ENCODE data around the gene CAB39L.

Gene CAB39L

DNA sequence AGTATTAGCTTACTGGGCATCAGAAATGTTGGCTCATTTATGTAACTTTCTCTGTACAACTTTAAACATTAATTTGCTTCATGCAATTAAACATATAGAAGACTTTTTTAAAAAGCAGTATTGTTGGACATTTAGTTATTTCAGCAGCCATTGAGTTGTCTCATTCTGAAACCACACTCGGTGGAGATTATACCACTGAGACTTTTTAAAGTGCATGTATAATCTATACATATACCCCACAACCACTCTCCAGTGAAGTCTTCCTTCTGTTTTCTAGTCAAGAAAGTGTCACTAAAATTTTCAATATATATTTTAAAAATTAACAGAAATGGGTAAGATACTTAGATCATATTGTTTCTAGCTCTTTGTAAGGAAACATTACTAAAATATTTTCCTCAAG, 15.7 kb upstream of the CAB39L start:
- Histone ChIP-seq H3K4me2 (ENCODE audit: low read length) (no peak overlapping the region), H3K9me3 (ENCODE audit: insufficient read depth, low read length) (no peaks in the 10 kb centered on the region), H3K9ac (ENCODE audit: low read length) (no peak overlapping the region), H3K27ac (ENCODE audit: low read length) (no peak overlapping the region), H2AFZ (ENCODE audit: low read depth, low read length) (no peak overlapping the region), H3K4me3 (ENCODE audit: low read length) (no peak overlapping the region), H3K27me3 (ENCODE audit: low read depth, low read length) (no peaks in the 10 kb centered on the region), H4K20me1 (ENCODE audit: insufficient read depth, low read length) (no peaks in the 10 kb centered on the region), H3K36me3 (replicated peaks; ENCODE audit: low read depth, low read length) (peaks cover 37% of the 10 kb centered on the region), H3K79me2 (ENCODE audit: low read length) (no peaks in the 10 kb centered on the region), H3K4me1 (ENCODE audit: low read length) (peaks cover 2% of the 10 kb centered on the region)
- TF ChIP-seq EZH2phosphoT487 (IDR thresholded peaks at IDR 0.05; ENCODE audit: low read depth), result no peak
- TF ChIP-seq, protein P1, sequence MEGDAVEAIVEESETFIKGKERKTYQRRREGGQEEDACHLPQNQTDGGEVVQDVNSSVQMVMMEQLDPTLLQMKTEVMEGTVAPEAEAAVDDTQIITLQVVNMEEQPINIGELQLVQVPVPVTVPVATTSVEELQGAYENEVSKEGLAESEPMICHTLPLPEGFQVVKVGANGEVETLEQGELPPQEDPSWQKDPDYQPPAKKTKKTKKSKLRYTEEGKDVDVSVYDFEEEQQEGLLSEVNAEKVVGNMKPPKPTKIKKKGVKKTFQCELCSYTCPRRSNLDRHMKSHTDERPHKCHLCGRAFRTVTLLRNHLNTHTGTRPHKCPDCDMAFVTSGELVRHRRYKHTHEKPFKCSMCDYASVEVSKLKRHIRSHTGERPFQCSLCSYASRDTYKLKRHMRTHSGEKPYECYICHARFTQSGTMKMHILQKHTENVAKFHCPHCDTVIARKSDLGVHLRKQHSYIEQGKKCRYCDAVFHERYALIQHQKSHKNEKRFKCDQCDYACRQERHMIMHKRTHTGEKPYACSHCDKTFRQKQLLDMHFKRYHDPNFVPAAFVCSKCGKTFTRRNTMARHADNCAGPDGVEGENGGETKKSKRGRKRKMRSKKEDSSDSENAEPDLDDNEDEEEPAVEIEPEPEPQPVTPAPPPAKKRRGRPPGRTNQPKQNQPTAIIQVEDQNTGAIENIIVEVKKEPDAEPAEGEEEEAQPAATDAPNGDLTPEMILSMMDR (IDR thresholded peaks at IDR 0.05; ENCODE audit: low read depth, low read length), result no peak

DNA sequence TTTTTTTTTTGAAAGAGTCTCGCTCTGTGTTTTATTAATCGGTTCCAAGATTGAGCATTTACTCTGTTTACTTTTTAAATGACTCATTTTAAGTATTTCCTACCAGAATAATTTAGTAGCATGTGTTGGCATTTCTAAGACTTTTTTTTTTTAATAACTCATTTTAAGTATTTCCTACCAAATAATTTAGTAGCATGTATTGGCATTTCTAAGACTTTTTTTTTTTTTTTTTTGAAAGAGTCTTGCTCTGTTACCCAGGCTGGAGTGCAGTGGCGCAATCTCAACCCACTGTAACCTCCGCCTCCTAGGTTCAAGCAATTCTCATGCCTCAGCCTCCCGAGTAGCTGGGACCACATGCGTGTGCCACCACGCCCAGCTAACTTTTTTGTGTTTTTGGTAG, 13.4 kb upstream of the CAB39L start:
- H3K36me3 ChIP-seq (replicated peaks; ENCODE audit: low read depth, low read length), result peaks cover 24% of the 10 kb centered on the region

DNA sequence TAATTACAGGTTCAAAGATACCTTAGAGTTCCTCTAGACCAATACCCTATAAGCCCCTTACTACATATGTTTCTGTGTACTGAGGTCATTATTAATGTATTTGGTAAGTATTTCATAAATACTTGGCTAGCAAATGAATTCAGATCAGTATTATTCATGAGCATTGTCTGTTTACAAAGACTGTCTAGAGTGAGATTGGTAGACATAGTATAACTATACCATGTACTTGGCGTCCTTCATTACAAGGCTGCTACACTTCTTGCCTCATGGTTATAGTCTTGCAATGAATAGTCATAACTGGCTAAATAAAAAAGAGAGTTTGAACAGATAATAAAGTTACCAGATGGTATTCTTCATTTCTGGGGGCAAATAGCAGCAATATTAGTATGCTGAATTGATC, 12.3 kb upstream of the CAB39L start:
- no peaks in the 10 kb centered on the region for H3K9me3 ChIP-seq (ENCODE audit: insufficient read depth, low read length)
- no peaks in the 10 kb centered on the region for H3K27me3 ChIP-seq (ENCODE audit: low read depth, low read length)
- H3K4me2 ChIP-seq (ENCODE audit: low read length), result no peak overlapping the region
- no peak overlapping the region for H2AFZ ChIP-seq (ENCODE audit: low read depth, low read length)
- no peak overlapping the region for H3K9ac ChIP-seq (ENCODE audit: low read length)
- peaks cover 5% of the 10 kb centered on the region for H3K4me1 ChIP-seq (ENCODE audit: low read length)
- H3K79me2 ChIP-seq (ENCODE audit: low read length), result no peaks in the 10 kb centered on the region
- no peaks in the 10 kb centered on the region for H4K20me1 ChIP-seq (ENCODE audit: insufficient read depth, low read length)
- TF ChIP-seq, protein P1 (IDR thresholded peaks at IDR 0.05; ENCODE audit: low read depth, low read length), result no peak
- H3K27ac ChIP-seq (ENCODE audit: low read length), result no peak overlapping the region
- H3K36me3 ChIP-seq (replicated peaks; ENCODE audit: low read depth, low read length), result peaks cover 13% of the 10 kb centered on the region
- H3K4me3 ChIP-seq (ENCODE audit: low read length), result no peak overlapping the region

More for the DNA sequence above, 13.4 kb upstream of the CAB39L start:
- no peaks in the 10 kb centered on the region for H3K9me3 ChIP-seq (ENCODE audit: insufficient read depth, low read length)
- H3K4me2 ChIP-seq (ENCODE audit: low read length), result no peak overlapping the region
- no peak for TF ChIP-seq EZH2phosphoT487 (IDR thresholded peaks at IDR 0.05; ENCODE audit: low read depth)
- TF ChIP-seq, protein P1 (IDR thresholded peaks at IDR 0.05; ENCODE audit: low read depth, low read length), result no peak
- H4K20me1 ChIP-seq (ENCODE audit: insufficient read depth, low read length), result no peaks in the 10 kb centered on the region
- H2AFZ ChIP-seq (ENCODE audit: low read depth, low read length), result no peak overlapping the region
- H3K27ac ChIP-seq (ENCODE audit: low read length), result no peak overlapping the region
- H3K4me3 ChIP-seq (ENCODE audit: low read length), result no peak overlapping the region
- H3K27me3 ChIP-seq (ENCODE audit: low read depth, low read length), result no peaks in the 10 kb centered on the region
- no peaks in the 10 kb centered on the region for H3K79me2 ChIP-seq (ENCODE audit: low read length)
- no peak overlapping the region for H3K9ac ChIP-seq (ENCODE audit: low read length)
- peaks cover 5% of the 10 kb centered on the region for H3K4me1 ChIP-seq (ENCODE audit: low read length)

DNA sequence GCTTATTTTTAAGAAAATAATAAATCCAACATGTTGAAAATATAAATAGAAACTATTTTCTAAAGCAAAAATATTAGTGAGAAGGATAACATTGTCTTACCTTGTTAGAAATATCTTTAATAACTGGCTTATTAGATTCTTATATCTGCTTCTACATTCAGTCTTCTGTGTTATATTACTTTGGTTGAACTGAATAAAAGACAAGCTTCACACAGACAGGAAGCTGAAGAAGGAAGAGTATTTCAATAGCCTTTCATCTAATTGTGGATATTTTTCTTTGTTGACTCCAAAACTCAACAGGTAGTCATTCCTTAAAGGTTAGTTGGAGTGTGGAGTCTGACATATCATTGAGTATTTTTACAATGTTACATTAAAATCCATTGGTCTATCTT, 11.1 kb upstream of the CAB39L start:
- H3K4me2 ChIP-seq (ENCODE audit: low read length), result no peak overlapping the region
- no peaks in the 10 kb centered on the region for H3K27me3 ChIP-seq (ENCODE audit: low read depth, low read length)
- no peak overlapping the region for H3K4me3 ChIP-seq (ENCODE audit: low read length)
- H3K9me3 ChIP-seq (ENCODE audit: insufficient read depth, low read length), result no peaks in the 10 kb centered on the region
- H3K27ac ChIP-seq (ENCODE audit: low read length), result no peak overlapping the region
- no peak for TF ChIP-seq EZH2phosphoT487 (IDR thresholded peaks at IDR 0.05; ENCODE audit: low read depth)
- TF ChIP-seq, protein P1 (IDR thresholded peaks at IDR 0.05; ENCODE audit: low read depth, low read length), result no peak
- H4K20me1 ChIP-seq (ENCODE audit: insufficient read depth, low read length), result no peaks in the 10 kb centered on the region
- no peak overlapping the region for H2AFZ ChIP-seq (ENCODE audit: low read depth, low read length)
- peaks cover 5% of the 10 kb centered on the region for H3K4me1 ChIP-seq (ENCODE audit: low read length)
- no peak overlapping the region for H3K9ac ChIP-seq (ENCODE audit: low read length)
- peaks cover 6% of the 10 kb centered on the region for H3K36me3 ChIP-seq (replicated peaks; ENCODE audit: low read depth, low read length)
- H3K79me2 ChIP-seq (ENCODE audit: low read length), result no peaks in the 10 kb centered on the region

Measured in OCI-LY3 (cell line).